HG03432 (cell line): ENCODE results near the gene ZNF157.
"Not testable (repeated sequence)": the region's sequence is repeated elsewhere in the genome, so short reads cannot be mapped to it uniquely, and the experiment has no call there.

ENCODE experiments used
- ATAC-seq: cut with Tn5 transposase; IDR thresholded peaks from one replicate; pipeline ENCODE4 v1.9.1; 2021; ENCODE audit warnings: mild to moderate bottlenecking, moderate library complexity; ENCODE audit not compliant: unreplicated experiment

The ZNF157 gene

DNA sequence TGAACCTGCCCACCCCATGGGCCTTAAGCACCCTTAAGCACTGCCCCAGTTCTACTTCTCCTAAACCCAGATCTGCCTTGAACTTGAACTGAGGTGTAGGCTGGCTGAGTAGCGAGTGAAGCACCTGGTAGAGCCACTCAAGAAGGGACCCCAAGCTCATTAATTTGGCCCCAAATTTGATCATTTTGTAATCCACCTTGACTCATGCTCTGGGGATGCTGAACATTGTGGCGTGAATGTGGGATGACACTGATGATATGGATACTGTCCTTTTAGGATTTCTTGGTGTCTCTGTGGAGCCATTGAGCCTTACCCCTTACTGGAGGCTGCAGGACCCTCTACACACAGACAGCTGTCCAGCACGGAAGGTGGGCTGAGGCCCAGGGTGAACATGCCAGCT is at the start of gene ZNF157:
TSS of gene ZNF157 (plus strand) at position 301 of the 400 bp plus-strand sequence. CDS start at position 392, 91 bp downstream.
- no peak for ATAC-seq

DNA sequence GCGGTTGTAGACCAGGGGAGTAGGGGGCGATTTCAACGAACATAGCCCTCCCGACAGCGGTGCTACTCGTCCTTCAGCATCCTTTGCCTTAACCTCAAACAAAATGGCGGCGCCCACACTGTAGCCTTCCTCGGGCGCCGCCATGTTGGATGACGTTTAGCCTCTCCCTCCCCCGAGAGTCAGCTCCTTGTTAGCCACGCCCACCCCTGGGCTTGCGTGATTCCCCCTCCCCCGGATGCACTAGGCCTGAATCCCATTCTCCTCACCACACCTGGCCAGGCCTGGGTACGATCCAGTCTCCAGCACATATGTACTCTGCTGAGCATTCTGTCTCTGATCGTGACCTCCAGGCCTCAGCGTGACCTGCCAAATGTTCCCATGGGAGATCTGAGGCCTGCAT is 49.0 kb upstream of the ZNF157 start:
- no peak for ATAC-seq

DNA sequence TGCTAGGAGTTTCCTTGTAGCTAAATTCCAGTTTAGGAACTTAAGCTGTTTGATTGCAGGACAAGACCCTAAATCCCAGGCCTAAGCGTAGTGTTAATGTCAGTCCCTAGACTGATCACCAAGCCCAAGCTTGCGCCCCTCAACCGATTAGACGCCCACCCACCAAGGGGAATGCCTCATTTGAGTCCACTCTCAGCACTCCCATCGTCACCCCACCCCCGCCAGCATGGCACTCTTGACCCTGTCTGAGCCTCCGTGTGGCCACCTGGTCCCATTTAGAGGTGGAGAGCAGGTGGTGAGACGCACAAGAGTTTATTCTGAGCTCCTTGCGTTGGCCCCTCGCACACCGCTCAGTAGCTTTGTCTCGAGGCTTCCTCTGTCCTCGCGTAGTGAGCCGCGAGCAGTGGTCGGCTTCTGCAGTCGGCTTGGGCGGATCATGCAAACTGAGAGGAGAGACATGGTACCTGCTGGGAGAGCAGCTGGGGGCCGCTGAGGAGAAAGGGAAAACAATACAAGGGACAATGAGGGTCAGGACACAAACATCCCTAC is 48.5 kb upstream of the ZNF157 start:
- no peak for ATAC-seq

DNA sequence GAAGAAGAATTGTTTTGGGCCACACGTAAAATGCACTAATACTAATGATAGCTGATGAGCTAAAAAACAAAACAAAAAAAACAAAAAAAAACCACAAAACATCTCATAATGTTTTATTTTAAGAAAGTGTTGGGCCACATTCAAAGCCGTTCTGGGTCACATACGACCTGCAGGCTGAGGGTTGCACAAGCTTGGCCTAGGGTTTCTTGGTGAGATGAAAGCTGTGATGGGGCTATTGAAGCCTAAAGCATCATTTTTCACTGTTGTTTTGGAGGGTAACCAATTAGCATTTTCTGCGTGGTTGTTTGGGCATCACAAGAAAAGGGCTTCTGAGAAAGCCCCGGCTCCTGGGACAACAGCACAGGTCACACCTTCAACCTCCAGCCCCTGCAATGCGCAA is 42.5 kb upstream of the ZNF157 start:
- ATAC-seq: no peak

- not testable (repeated sequence) for ATAC-seq
These were observed 37.6 kb upstream of the ZNF157 start for GRCh38 chrX:47332729-47333128.

- no peak for ATAC-seq
These were observed 18.7 kb upstream of the ZNF157 start for GRCh38 chrX:47351706-47352105.

DNA sequence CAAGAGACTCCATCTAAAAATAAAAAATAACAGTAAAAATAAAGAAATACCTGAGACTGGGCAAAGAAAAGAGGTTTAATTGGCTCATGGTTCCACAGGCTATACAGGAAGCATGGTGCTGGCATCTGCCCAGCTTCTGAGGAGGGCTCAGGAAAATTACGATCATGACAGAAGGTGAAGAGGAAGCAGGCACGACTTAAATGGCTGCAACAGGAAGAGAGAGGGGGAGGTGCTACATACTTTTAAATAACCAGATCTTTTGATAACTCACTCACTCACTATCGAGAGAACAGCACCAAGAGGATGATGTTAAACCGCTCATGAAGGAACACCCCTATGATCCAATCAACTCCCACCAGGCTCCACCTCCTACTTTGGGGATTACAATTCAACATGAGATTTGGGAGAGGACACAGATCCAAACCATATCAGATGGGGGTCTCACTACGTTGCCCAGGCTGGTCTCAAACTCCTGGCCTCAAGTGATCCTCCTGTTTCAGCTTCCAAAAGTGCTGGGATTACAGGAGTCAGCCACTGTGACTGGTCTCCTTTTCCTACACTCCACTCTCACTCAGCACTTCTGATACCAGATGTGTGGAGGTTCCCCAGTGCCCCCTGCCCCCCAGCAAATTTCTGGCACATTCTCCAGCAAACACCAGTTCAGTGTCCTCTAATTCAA is 11.9 kb upstream of the ZNF157 start:
- ATAC-seq: no peak

DNA sequence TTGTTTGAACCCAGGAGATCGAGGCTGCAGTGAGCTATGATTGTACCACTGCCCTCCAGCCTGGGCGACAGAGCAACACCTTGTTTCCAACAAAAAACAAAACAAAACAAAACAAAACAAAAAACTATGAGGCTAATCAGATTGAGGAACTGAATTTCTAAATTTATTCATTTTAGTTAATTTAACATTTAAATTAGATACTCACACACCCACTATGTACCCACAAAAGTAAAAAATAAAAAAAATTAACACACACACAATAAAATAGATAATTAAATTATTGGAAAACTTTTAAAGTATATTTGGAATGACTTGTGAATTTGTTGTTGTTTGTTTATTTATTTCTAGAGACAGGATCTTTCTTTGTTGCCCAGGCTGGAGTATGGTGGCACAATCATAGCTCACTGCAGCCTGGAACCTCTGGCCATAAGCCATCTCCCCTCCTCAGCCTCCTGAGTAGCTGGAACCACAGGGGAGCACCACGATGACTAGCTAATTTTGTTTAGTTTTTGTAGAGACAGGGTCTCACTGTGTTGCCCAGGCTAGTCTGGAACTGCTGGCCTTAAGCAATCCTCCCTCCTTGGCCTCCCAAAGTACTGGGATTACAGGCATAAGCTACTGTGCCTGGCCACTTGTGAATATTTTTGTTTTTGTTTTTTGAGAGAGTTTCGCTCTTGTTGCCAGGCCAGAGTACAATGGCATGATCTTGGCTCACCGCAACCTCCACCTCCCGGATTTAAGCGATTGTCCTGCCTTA is 9.8 kb upstream of the ZNF157 start:
- ATAC-seq: no peak

- ATAC-seq: peak; percentile 92
These were observed 8.6 kb upstream of the ZNF157 start for GRCh38 chrX:47361538-47362511.

DNA sequence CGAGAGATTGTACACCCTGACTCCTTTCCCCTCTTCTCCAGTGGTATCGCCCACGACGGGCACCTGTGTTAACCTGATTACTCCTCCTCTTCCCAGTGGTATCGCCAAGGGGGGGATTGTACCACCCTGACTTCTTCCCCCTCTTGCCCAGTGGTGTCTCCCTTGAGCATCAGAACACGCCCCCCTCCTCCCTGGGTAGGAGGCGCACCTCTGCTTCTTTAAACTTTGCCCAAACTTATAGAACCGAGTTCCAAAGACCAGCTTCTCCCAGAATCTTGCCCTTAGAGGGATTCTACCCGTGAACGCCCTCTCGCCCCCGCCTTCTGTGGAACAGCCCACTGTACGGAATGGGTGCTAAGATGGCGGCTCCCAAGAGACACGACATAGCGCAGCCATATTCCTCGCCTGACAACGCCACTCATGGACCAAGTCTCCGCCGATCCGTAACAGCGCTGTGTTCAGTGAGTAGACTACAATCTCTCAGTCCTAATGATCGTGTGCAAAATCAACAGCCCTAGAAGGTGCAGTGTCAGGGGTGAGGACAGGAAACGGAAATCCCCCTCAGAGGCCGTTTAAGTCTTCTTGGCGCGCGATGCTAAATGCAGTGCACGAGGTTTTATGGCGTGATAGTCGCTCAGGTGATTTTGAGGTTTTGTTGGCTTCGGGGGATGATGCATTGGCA is 4.2 kb upstream of the ZNF157 start:
- ATAC-seq: peak; percentile 42

DNA sequence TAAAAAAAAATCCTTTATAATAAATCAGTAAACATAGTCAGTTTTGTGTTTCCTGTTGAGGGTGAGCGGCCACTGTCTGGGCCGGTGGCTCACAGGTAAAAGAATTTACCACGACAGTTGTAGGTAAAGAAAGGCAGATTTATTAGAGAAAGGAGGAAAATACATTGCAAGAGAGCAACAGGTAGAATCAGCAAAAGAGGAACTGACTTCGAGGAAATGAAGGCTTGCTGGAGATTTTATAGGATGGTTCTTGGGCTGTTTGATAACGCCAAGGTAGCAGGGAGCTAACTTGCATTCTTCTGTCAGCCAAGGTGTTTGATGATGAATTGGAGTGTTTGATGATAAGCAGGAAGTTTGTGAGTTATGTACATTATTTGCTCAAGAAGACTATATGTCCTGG is 2.8 kb downstream of the ZNF157 start:
- no peak for ATAC-seq

DNA sequence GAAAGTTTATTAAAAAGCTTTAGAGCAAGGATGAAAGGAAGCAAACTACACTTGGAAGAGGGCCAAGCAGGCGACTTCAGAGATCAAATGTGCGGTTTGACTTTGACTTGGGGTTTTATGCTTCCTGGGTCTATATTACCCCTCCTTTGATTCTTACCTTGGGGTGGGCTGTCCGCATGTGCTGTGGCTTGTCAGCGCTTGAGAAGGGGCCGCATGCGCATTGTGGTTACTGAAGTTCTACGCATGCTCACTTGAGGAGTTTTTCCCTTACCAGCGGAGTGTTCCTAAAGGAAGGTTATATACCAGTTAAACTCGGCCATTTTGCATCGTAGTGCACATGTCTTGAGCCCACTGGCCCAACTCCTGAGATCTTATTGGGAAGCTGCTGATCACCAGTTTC is 9.9 kb downstream of the ZNF157 start:
- ATAC-seq: no peak

DNA sequence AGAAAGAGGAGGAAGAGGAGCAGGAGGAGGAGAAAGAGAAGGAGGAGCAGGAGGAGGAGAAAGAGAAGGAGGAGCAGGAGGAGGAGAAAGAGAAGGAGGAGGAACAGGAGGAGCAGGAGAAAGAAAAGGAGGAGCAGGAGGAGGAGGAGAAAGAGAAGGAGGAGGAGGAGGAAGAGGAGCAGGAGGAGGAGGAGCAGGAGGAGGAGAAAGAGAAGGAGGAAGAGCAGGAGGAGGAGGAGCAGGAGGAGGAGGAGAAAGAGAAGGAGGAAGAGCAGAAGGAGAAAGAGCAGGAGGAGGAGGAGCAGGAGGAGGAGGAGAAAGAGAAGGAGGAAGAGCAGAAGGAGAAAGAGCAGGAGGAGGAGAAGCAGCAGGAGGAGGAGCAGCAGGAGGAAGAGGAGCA is 10.5 kb downstream of the ZNF157 start:
- not testable (repeated sequence) for ATAC-seq

- ATAC-seq: no peak
These were observed 14.1 kb downstream of the ZNF157 start for GRCh38 chrX:47384502-47384901.

DNA sequence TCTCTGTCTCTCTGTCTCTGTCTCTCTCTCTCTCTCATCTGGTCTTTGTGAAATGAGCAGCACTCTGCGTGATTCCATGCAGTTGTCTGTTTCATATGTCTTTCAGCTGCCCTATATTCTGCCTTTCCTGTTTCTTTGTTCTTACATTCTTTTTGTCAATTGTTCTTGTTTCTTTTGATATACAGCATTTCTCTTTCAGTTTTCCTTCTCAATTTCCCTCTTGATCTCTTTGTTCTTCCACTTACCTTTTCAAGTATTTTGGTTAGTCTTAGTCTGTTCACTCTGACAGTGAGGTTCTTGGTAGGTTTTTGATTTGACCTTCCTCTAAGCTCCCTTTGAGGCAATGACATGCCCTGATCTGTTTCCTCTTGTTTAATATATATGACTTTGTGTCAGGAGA is 20.4 kb downstream of the ZNF157 start:
- no peak for ATAC-seq

DNA sequence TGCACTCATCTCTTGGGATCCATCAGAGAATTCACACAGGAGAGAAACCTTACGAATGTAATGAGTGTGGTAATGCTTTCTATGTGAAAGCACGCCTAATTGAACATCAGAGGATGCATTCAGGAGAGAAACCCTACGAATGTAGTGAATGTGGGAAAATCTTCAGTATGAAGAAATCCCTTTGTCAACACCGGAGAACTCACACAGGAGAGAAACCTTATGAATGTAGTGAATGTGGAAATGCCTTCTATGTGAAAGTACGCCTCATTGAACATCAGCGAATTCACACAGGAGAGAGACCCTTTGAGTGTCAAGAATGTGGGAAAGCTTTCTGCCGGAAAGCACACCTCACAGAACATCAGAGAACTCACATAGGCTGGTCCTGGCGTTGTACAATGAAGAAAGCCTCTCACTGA is 42.8 kb downstream of the ZNF157 start:
- ATAC-seq: no peak

DNA sequence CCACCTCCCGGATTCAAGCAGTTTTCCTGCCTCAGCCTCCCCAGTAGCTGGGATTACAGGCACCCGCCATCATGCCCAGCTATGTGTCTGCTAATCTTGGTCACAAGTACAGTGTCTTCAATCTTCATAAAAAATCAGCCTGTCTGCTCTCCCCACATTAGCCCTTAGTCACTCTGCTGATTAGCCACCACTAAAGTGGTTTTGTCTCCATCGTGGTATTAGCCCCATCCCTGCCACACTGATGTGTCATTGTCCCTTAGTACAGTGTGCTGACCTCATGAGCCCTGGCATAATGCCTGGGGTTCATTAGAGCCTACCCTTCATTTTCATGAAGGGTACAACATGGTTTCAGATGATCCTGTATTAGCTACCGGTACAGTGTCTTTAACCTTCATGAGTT is 49.9 kb downstream of the ZNF157 start:
- ATAC-seq: no peak

DNA sequence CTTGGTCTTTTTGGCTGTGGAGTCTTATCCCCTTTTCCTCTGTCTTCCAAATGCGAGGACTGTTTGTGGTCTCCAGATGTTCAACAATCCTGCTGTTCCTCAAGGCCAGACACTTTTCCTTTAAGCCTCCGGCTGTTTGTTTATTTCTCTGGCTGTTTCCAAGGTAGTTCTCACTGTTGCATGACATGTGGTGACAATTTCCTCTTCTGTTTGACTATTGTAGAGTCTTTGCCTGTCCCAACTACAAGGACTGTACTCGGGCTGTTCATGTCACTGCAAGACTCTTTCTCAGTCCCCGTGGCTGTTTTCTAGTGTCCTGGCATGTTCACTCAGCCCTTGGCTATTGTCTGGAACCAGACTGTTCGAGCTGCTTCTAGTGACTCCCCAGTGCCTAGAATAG is 50.6 kb downstream of the ZNF157 start:
- ATAC-seq: no peak

DNA sequence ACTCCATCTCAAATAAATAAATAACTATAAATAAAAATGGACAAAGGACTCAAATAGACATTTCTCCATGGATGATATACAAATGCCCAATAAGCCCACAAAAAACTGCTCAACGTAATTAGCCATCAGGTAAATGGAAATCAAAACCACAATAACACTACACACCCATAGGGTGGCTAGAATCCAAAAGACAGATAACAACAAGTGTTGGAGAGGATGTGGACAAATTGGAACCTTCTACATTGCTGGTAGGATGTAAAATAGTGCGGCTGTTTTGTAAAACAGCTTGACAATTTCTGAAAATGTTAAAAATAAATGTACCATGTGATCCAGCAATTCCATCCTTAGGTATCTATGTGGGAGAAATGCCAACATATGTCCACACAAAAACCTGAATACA is 52.1 kb downstream of the ZNF157 start:
- ATAC-seq: no peak

GRCh38 chrX:47430925-47431324 is 60.5 kb downstream of the ZNF157 start:
- ATAC-seq: no peak
